Measurements from ENCODE around the gene SCN1A. TPM values are rescaled to one million over a fixed set of nuclear protein-coding genes. Genes with fewer than 3 reads are reported as not detected.

SCN1A gene
- total RNA-seq, 1 experiment from 2014 or later, result 0.62 TPM

GRCh38 chr2:166081131-166081632, 46.6 kb downstream of the SCN1A start:
- no peak for DNase-seq (ENCODE audit: low spot score)
- no peaks in the 10 kb centered on the region for H3K4me1 ChIP-seq (ENCODE audit: insufficient read depth, low read length, poor library complexity, severe bottlenecking)
- no peaks in the 10 kb centered on the region for H3K9me3 ChIP-seq (ENCODE audit: low read depth, low read length, poor library complexity, severe bottlenecking)
- intact Hi-C loops (cut with micrococcal nuclease; ENCODE audit: unreplicated experiment), result no loop called here
- ChIA-PET POLR2A (ENCODE audit: low non-redundant PET) (no interaction called here), CTCF (no interaction called here)
- TF ChIP-seq, protein P1, sequence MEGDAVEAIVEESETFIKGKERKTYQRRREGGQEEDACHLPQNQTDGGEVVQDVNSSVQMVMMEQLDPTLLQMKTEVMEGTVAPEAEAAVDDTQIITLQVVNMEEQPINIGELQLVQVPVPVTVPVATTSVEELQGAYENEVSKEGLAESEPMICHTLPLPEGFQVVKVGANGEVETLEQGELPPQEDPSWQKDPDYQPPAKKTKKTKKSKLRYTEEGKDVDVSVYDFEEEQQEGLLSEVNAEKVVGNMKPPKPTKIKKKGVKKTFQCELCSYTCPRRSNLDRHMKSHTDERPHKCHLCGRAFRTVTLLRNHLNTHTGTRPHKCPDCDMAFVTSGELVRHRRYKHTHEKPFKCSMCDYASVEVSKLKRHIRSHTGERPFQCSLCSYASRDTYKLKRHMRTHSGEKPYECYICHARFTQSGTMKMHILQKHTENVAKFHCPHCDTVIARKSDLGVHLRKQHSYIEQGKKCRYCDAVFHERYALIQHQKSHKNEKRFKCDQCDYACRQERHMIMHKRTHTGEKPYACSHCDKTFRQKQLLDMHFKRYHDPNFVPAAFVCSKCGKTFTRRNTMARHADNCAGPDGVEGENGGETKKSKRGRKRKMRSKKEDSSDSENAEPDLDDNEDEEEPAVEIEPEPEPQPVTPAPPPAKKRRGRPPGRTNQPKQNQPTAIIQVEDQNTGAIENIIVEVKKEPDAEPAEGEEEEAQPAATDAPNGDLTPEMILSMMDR (conservative IDR thresholded peaks at IDR 0.05; ENCODE audit: low read depth, low read length), result no peak
- TF ChIP-seq EZH2 (IDR thresholded peaks at IDR 0.05; ENCODE audit: borderline replicate concordance, low read depth, low read length, poor library complexity, severe bottlenecking), result no peak
- H3K27ac ChIP-seq (ENCODE audit: low read depth, low read length, poor library complexity, severe bottlenecking), result no peak overlapping the region
- no peaks in the 10 kb centered on the region for H3K36me3 ChIP-seq (ENCODE audit: insufficient read depth, low read length, poor library complexity, severe bottlenecking)
- H3K4me3 ChIP-seq (ENCODE audit: low read depth, low read length, poor library complexity, severe bottlenecking), result no peak overlapping the region
- no TSS peak for BruUV-seq (replicated peaks)
- H3K27me3 ChIP-seq (replicated peaks; ENCODE audit: insufficient read depth, low read depth, low read length, poor library complexity), result no peaks in the 10 kb centered on the region

DNA sequence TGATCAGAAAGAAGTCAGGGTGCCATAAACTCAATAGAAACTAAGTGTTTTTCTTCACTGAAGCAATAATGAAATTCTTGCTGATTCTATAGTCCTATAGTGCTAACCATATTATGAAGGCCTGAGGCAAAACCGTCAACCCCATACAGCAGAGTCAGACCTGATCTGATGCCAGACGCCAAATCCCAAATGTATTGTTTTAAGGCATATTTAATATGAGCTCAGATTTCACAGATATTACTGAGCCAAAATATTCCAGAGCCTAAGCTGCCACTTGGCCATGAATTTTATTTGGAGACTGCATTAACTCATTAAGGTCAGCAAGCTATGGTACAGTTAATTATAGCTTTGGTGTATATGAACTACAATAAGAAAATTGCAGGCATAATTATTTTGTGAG, 53.4 kb downstream of the SCN1A start:
- DNase-seq (ENCODE audit: low spot score), result no peak
- POLR2A ChIA-PET (ENCODE audit: low non-redundant PET), result no interaction called here
- CTCF ChIA-PET, result no interaction called here
- no peak for TF ChIP-seq EZH2 (IDR thresholded peaks at IDR 0.05; ENCODE audit: borderline replicate concordance, low read depth, low read length, poor library complexity, severe bottlenecking)
- TF ChIP-seq, protein P1 (conservative IDR thresholded peaks at IDR 0.05; ENCODE audit: low read depth, low read length), result no peak
- Histone ChIP-seq H3K27ac (ENCODE audit: low read depth, low read length, poor library complexity, severe bottlenecking) (no peak overlapping the region), H3K4me3 (ENCODE audit: low read depth, low read length, poor library complexity, severe bottlenecking) (no peak overlapping the region), H3K4me1 (ENCODE audit: insufficient read depth, low read length, poor library complexity, severe bottlenecking) (no peaks in the 10 kb centered on the region), H3K36me3 (ENCODE audit: insufficient read depth, low read length, poor library complexity, severe bottlenecking) (no peaks in the 10 kb centered on the region), H3K9me3 (ENCODE audit: low read depth, low read length, poor library complexity, severe bottlenecking) (no peaks in the 10 kb centered on the region), H3K27me3 (replicated peaks; ENCODE audit: insufficient read depth, low read depth, low read length, poor library complexity) (no peaks in the 10 kb centered on the region)
- BruUV-seq (replicated peaks), result no TSS peak
- intact Hi-C loops (cut with micrococcal nuclease; ENCODE audit: unreplicated experiment), result no loop called here

- intact Hi-C loops (cut with micrococcal nuclease; ENCODE audit: unreplicated experiment), result no loop called here
Observed at GRCh38 chr2:166074011-166074410, 53.8 kb downstream of the SCN1A start.

More at GRCh38 chr2:166074011-166074410, 53.8 kb downstream of the SCN1A start:
- Histone ChIP-seq H3K9me3 (ENCODE audit: low read depth, low read length, poor library complexity, severe bottlenecking) (no peaks in the 10 kb centered on the region), H3K4me1 (ENCODE audit: insufficient read depth, low read length, poor library complexity, severe bottlenecking) (no peaks in the 10 kb centered on the region), H3K27ac (ENCODE audit: low read depth, low read length, poor library complexity, severe bottlenecking) (no peak overlapping the region), H3K4me3 (ENCODE audit: low read depth, low read length, poor library complexity, severe bottlenecking) (no peak overlapping the region), H3K36me3 (ENCODE audit: insufficient read depth, low read length, poor library complexity, severe bottlenecking) (no peaks in the 10 kb centered on the region), H3K27me3 (replicated peaks; ENCODE audit: insufficient read depth, low read depth, low read length, poor library complexity) (no peaks in the 10 kb centered on the region)
- no peak for DNase-seq (ENCODE audit: low spot score)
- BruUV-seq (replicated peaks), result no TSS peak
- POLR2A ChIA-PET (ENCODE audit: low non-redundant PET), result no interaction called here
- CTCF ChIA-PET, result no interaction called here
- TF ChIP-seq, protein P1 (conservative IDR thresholded peaks at IDR 0.05; ENCODE audit: low read depth, low read length), result no peak
- no peak for TF ChIP-seq EZH2 (IDR thresholded peaks at IDR 0.05; ENCODE audit: borderline replicate concordance, low read depth, low read length, poor library complexity, severe bottlenecking)
